NT2/D1 (cell line): ENCODE data around the gene TRNT1.

Source experiments
- YY1 ChIP-seq: IDR thresholded peaks from 2 replicates; pipeline ENCODE4 v1.6.1; 2011; ENCODE audit not compliant: insufficient read length, insufficient read depth
- ZNF274 ChIP-seq: IDR thresholded peaks from 2 replicates; pipeline ENCODE4 v1.6.1; 2011; ENCODE audit warnings: mild to moderate bottlenecking, low read depth, low read length

DNA sequence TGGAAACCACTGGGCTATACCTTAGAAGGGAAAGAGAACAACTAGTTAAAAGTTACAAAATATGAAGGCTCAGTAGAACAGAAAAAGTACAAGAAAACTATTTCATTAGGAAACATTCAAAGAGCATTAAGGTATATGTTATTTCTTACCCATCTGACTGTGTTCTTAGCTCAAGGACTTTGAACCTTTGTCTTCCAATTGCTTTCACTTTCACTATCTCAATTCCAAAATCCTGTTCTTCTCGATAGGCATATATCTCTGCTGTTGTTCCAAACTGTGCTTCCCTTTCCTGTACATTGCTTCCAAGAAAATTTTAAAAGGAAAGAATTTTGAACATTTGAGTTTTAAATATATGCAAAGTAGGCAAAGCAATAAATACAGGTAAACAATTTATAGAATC, 45.9 kb downstream of the TRNT1 start:
- no peak for TF ChIP-seq ZNF274
- no peak for TF ChIP-seq YY1
